Activated naive CD4-positive, alpha-beta T cell treated with Interleukin-2 at 50 U/mL for 16 hours (primary cell): Measurements from ENCODE around the gene TNFSF8.

Experiments
- DNase-seq: peaks from one replicate; pipeline ENCODE4 v3.0.0-alpha.2; 2020

Gene TNFSF8

DNA sequence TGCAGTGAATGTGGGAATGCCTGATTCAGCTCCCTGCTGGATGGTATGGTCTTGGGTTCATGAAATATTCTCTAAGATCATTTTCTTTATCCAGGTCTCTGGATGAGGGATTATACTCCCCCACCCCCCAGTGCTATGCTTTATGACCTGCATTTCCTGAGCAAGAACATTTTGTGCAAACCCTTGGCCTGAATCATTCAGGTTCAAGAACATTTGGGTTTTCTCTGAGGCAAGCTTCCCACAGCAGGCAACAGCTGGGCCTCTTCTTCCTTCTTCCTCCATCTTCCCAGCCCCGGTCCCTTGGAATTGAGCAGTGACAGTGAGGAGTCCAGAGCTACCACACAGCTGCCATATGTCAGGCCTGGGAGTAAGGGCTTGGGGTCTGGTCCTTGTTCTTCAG is 65.9 kb downstream of the TNFSF8 start:
- no peak for DNase-seq

DNA sequence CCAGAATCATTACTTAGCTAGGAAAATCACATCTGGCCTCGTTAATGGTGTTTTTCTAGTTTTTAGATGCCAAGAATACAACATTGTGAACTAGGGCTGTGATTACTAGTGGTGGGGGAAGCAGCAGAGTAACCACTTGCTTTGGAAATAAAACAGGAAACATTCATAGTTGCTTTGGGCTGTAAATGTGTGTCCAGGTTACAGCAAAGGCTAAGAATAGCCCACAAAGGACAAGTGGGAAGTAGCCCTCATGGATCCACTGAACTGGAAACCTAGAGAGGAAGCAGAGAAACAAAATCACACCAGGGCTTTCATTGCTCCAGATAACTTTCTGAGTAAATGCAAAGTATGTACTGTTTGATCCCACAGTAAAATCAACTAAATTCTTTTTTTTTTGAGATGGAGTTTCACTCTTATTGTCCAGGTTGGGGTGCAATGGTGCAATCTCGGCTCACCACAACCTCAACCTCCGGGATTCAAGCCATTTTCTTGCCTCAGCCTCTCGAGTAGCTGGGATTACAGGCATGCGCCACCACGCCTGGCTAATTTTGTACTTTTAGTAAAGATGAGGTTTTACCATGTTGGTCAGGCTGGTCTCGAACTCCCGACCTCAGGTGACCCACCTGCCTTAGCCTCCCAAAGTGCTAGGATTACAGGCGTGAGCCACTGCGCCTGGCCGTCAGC is 68.3 kb downstream of the TNFSF8 start:
- DNase-seq = no peak

DNA sequence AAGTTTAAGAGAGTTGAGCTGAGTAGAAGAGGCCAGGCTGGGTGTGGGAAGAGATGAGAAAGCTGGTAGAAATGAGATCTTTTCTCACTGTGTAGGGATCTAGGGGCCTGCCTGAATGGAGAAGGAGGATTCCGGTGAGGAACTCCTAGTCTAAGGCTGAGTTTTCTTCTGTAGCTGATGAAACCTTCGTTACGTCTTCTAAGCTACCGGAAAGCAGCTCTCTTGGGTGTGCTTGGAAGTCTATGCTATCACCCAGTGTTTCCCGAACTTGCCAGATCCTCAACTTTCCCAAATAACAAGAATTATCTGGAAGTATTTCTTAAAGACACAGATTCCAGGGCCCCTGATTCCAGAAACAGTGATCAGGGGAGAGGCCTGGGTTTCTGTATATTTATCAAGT is 69.1 kb downstream of the TNFSF8 start:
- DNase-seq = no peak

DNA sequence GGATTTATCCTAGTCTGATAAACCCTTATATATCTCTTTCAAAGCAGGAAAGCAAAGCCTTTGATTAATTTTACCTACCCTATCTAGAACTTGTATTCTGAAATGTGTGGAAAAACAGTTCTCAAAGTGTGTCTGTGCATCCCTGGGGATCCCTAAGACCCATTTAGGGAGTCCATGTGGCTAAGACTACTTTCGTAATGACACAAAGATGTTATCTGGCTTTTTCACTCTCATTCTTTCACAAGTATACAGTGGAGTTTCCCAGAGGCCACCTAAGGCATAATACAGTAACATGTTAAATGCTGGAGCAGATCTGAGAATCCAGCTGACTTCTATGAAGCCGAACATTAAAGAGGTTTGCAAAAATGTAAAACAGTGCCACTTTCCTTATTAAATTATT is 70.2 kb downstream of the TNFSF8 start:
- DNase-seq = no peak

DNA sequence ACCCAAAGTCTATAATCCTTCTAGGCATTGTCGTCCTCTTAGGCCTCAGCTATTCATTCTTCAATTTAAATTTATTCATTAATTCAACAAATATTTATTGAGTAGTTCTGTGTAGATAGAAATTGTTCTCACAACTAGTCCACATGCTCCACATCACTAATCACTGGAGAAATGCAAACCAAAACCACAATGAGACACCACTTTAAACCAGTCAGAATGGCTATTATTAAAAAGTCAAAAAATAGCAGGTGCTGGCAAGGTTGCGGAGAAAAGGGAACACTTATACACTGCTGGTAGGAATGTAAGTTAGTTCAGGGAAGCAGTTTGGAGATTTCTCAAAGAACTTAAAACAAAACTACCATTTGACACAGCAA is 73.5 kb downstream of the TNFSF8 start:
- DNase-seq = no peak

DNA sequence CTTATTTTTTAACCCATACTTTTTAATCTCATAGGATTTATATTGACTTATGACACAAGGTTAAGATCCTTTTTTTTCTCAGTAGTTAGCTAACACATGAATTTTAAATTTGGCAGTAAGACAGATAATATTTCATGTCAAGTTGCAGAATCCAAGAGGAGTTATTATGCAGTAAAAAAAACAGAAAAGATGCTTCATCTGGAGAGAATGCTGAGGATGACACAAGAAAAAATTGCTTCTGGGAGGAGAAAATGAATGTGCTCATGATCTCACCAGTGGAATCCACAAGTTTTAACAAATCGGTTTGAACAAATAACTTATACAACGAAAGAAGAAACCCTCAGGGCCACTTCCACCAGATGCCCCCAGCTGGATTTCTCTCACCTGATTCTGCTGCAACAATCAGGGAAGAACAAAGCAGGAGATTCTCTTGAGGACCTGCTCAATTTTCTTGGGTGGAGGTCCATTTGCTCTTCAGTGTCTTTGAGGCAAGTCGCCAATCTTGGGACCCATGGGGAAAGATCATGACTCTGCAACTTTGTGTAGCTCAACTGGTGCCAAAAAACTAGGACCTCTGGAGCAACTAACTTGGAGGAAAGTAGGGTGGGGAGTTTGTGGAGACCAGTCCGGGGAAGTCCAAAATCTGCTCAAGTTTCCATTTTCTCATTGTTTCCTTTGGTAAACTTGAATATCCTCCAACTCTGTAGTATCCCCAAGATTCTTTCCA is 74.0 kb downstream of the TNFSF8 start:
- DNase-seq = no peak

DNA sequence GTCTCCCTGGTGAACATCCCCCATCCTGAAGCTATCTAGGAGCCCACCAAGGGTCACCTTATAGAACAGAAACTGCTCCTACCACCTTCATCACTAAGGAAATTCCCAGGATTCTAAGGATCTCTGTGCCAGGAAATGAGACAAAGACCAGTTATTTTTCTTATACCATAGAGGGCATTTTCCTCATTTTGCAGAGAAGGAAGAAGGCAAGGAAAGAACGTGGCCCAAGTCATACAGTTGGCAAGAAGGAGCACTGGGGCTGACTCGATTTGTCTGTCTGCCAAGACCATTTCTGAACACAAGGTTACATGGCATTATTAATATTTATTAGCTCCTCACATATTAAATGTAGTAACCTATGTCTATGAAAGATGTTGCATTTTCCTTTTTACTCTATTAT is 74.9 kb downstream of the TNFSF8 start:
- no peak for DNase-seq

DNA sequence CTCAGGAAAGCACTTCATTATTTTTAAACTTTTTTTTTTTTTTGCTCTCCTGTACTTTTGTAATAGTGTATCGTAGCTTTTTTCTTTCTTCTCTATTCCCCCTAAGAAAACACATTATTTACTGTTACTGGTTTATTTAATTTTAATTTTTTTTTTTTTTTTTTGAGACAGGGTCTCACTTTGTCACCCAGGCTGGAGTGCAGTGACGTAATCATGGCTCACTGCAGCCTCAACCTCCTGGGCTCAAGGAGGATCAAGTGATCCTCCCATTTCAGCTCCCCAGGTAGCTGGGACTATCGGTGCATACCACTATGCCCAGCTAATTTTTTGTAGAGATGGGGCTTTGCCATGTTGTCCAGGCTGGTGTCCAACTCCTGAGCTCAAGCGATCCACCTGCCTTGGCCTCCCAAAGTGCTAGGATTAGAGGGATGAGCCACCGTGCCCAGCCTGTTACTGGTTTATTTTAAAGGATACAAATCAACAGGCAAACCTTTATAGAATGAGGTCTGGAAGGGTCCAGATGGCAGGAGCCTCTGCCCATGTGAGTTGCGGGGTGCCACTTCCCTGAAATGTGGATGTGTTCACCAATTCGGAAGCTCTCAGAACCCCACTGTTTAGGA is 75.5 kb downstream of the TNFSF8 start:
- no peak for DNase-seq

DNA sequence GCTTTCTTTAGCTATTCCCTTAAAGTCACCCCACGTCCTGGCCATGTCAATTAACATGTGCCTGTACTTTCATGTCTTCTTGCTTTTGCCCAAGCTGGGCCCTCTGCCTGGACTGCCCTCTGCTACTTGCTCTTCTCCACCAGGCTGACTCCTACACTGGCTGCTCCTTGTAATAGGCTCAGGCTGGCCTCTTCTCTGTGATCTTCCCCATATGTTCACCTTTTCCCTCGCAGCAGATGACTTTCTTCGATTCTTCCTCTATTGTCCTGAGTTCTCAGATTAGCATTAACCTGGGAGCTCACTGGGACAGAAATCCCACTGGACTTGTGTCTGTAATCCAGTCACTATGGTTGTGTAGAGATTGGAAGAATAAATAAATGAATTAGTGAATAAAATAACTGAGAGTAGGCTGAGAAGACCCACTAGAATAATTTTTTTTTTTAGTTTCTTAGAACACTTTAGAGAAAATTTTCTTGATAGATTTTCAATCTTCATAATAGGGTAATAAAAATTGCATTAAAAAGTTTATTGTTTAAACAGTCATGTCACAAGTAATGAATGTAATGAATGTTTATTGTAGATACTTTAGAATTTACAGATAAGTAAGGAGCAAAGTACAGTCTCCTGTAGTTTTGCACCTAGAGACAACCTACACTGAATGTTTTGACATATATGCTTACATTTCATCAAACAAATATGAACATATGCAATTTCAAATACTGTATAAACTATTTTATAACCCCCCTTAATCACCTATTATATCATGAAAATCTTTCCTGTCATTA is 77.1 kb downstream of the TNFSF8 start:
- DNase-seq = no peak

DNA sequence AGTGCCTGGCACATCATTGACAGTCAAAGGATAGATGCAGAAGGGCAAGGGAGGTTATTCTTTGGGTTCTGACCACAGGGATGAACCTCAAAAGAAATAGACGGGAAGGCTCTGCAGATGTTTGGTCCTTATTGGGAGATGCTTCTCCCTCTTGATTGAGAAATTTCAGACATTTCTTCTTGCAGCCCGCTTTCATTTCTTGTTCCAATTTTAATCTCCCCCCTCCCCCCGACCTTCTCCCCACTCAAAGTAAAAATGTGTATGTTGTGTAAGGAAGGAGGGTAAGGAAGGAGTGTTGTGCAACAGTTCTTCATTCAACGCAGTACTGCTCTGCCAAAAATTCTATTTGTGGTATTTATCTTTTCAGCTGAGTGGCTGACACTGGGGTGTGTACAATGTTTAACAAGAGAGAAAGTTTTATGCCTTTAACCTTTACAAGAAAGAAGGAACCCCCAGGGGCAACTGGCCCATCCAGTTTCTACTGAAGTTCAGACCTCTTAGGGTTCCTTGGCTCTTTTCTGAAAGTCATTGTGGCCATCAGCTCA is 78.3 kb downstream of the TNFSF8 start:
- DNase-seq = no peak

- DNase-seq = no peak
Measured at GRCh38 chr9:114851306-114851705, 79.1 kb downstream of the TNFSF8 start.
